HG03175 (cell line): ENCODE data around the gene CXCL9.
"Not testable (repeated sequence)": the region's sequence is repeated elsewhere in the genome, so short reads cannot be mapped to it uniquely, and the experiment has no call there.

Experiments
- ATAC-seq: cut with Tn5 transposase; IDR thresholded peaks from one replicate; pipeline ENCODE4 v1.9.1; 2021; ENCODE audit warnings: mild to moderate bottlenecking, moderate library complexity; ENCODE audit not compliant: unreplicated experiment

Gene CXCL9

GRCh38 chr4:75962072-75962471, 45.2 kb downstream of the CXCL9 start:
- not testable (repeated sequence) for ATAC-seq

GRCh38 chr4:75958546-75958945, 48.8 kb downstream of the CXCL9 start:
- not testable (repeated sequence) for ATAC-seq

GRCh38 chr4:75954811-75955210, 52.5 kb downstream of the CXCL9 start:
- not testable (repeated sequence) for ATAC-seq

GRCh38 chr4:75953509-75953908, 53.8 kb downstream of the CXCL9 start:
- ATAC-seq = no peak
